ENCODE data around the gene PKN3. TPM values are rescaled to one million over a fixed set of nuclear protein-coding genes. Genes with fewer than 3 reads are reported as not detected.

PKN3 gene
- total RNA-seq, 4 donors from 2014 or later = 1.4 to 5.2 (median 3.3) TPM

GRCh38 chr9:128728298-128728697, 26.0 kb downstream of the PKN3 start:
- no peak for DNase-seq

GRCh38 chr9:128729302-128729701, 27.0 kb downstream of the PKN3 start:
- TF ChIP-seq CTCF (IDR thresholded peaks at IDR 0.05 in 4 of 5, conservative IDR thresholded peaks at IDR 0.05 in 1 of 5) (no peak), POLR2A (IDR thresholded peaks at IDR 0.05) (no peak)
- ATAC-seq (no peak), DNase-seq (no peak)
- no peak overlapping the region for H3K27ac ChIP-seq
- in situ Hi-C loops (cut with MboI; ENCODE audit: low sequenced_read_pairs in 4 of 4) (no loop called here), intact Hi-C loops (cut with DNase I; ENCODE audit: low total_unique reads) (no loop called here)
- no peaks in the 10 kb centered on the region for H3K27me3 ChIP-seq
- H3K36me3 ChIP-seq = peaks cover under 1 to 32% of the 10 kb centered on the region in 2 donors
- H3K9me3 ChIP-seq = no peaks in the 10 kb centered on the region
- no peak overlapping the region for H3K4me3 ChIP-seq
- peaks cover 0 to 8% of the 10 kb centered on the region in 2 donors for H3K4me1 ChIP-seq

More at GRCh38 chr9:128728298-128728697, 26.0 kb downstream of the PKN3 start:
- intact Hi-C loops (cut with DNase I; ENCODE audit: low total_unique reads) (no loop called here), in situ Hi-C loops (cut with MboI; ENCODE audit: low sequenced_read_pairs in 4 of 4) (no loop called here)
- no peak overlapping the region for H3K4me3 ChIP-seq
- ATAC-seq = no peak
- TF ChIP-seq POLR2A (IDR thresholded peaks at IDR 0.05) = no peak
- no peak for TF ChIP-seq CTCF (IDR thresholded peaks at IDR 0.05 in 4 of 5, conservative IDR thresholded peaks at IDR 0.05 in 1 of 5)
- H3K9me3 ChIP-seq = no peaks in the 10 kb centered on the region
- H3K4me1 ChIP-seq = peaks cover 0 to 8% of the 10 kb centered on the region in 2 donors
- no peaks in the 10 kb centered on the region for H3K27me3 ChIP-seq
- no peak overlapping the region for H3K27ac ChIP-seq
- H3K36me3 ChIP-seq = peaks cover 0 to 28% of the 10 kb centered on the region in 2 donors

- no peak overlapping the region for H3K4me3 ChIP-seq
- no peak for ATAC-seq
- in situ Hi-C loops (cut with MboI; ENCODE audit: low sequenced_read_pairs in 4 of 4) = no loop called here
- TF ChIP-seq POLR2A (IDR thresholded peaks at IDR 0.05) (no peak), CTCF (IDR thresholded peaks at IDR 0.05 in 4 of 5, conservative IDR thresholded peaks at IDR 0.05 in 1 of 5) (no peak)
- H3K27ac ChIP-seq = no peak overlapping the region
- DNase-seq = no peak
- H3K4me1 ChIP-seq = peaks cover 0 to 1% of the 10 kb centered on the region in 2 donors
- intact Hi-C loops (cut with DNase I; ENCODE audit: low total_unique reads) = loop anchor here (10.0 kb wide), 1 partner anchor 1095 kb away; no protein-coding TSS in a partner anchor
- H3K36me3 ChIP-seq = peaks cover 5 to 38% of the 10 kb centered on the region in 2 donors
- no peaks in the 10 kb centered on the region for H3K27me3 ChIP-seq
- H3K9me3 ChIP-seq = no peaks in the 10 kb centered on the region
Measured at GRCh38 chr9:128729766-128730517, 27.6 kb downstream of the PKN3 start.

GRCh38 chr9:128731093-128731492, 28.8 kb downstream of the PKN3 start:
- no peak overlapping the region for H3K27ac ChIP-seq
- no peak for ATAC-seq
- intact Hi-C loops (cut with DNase I; ENCODE audit: low total_unique reads) (loop anchor here (10.0 kb wide), 1 partner anchor 1096 kb away; no protein-coding TSS in a partner anchor), in situ Hi-C loops (cut with MboI; ENCODE audit: low sequenced_read_pairs in 4 of 4) (no loop called here)
- no peak for DNase-seq
- H3K4me3 ChIP-seq = no peak overlapping the region
- H3K9me3 ChIP-seq = no peaks in the 10 kb centered on the region
- TF ChIP-seq POLR2A (IDR thresholded peaks at IDR 0.05) (no peak), CTCF (IDR thresholded peaks at IDR 0.05 in 4 of 5, conservative IDR thresholded peaks at IDR 0.05 in 1 of 5) (no peak)
- H3K36me3 ChIP-seq = peaks cover 5 to 42% of the 10 kb centered on the region in 2 donors
- H3K4me1 ChIP-seq = no peaks in the 10 kb centered on the region
- H3K27me3 ChIP-seq = no peaks in the 10 kb centered on the region

Data from gastrocnemius medialis (tissue), 4 donors.